Activated naive CD4-positive, alpha-beta T cell treated with Interleukin-2 at 50 U/mL for 16 hours (primary cell): ENCODE data around the gene NKAIN2.
"Not testable (repeated sequence)": the region's sequence is repeated elsewhere in the genome, so short reads cannot be mapped to it uniquely, and the experiment has no call there.

Experiments used
- DNase-seq: peaks from one replicate; pipeline ENCODE4 v3.0.0-alpha.2; 2020

The NKAIN2 gene

DNA sequence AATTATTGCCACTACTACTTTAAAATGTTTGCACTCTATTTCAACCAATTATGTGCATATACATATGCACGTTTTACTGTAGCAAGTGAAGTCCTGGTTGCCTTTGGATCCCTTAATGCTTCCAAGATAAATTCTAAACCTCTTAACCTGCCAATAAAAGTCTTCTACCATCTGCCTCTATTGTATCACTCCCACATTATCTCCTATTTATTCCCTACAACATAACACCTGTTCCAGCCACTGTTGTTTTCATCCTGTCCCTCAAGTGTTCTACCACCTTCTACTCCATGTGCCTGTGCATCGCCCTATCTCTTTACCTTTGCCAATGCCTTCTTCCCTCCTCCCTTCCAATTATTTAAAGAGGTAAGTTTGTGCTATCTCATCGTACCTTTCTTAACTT, 659.6 kb downstream of the NKAIN2 start:
- DNase-seq, result no peak

DNA sequence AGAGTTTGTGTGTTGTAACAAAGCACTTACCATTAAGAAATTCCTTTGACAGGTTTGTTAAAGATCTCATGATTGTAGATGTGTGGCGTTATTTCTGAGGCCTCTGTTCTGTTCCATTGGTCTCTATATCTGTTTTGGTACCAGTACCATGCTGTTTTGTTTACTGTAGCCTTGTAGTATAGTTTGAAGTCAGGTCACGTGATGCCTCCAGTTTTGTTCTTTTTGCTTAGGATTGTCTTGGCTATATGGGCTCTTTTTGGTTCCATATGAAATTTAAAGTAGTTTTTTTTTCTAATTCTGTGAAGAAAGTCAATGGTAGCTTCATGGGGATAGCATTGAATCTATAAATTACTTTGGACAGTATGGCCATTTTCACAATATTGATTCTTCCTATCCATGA, 660.9 kb downstream of the NKAIN2 start:
- DNase-seq, result not testable (repeated sequence)

GRCh38 chr6:124466949-124467348, 663.3 kb downstream of the NKAIN2 start:
- DNase-seq, result no peak

DNA sequence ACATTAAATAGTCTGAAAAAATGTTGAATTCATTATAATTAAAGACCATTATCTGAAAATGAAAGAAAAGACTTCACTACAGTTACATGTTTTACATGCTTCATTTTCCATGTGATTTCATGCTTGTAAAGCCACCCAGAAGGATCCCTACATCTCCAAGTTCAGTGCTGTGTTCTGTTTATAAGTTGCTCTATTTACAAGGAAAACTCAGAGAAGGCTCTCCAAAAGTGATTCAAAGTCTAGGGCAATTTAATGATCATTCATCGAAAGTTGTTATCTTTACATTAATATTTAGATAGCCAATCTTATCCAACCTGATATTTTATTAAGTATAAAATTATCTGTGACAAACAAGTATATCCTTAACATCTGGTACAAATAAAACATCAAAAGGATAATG, 663.7 kb downstream of the NKAIN2 start:
- DNase-seq, result no peak

DNA sequence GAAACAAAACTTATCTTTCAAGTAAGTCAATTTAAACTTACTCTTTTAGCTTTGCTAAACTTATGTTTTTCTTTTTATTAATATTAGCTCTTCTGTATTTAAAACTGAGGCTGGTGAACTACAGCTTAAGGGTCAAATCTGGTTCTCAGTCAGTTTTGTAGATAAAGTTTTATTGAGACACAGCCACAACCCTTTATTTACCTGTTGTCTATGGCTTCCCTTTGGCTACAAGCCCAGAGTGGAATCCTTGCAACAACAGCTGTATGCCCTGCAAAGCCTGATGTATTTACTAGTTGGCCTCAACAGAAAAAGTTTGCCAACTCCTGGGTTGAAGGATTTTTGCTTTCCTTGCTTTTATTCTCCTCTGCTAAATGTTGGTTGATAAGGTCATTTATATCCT, 667.1 kb downstream of the NKAIN2 start:
- DNase-seq, result no peak

GRCh38 chr6:124475176-124475575, 671.5 kb downstream of the NKAIN2 start:
- DNase-seq, result no peak

DNA sequence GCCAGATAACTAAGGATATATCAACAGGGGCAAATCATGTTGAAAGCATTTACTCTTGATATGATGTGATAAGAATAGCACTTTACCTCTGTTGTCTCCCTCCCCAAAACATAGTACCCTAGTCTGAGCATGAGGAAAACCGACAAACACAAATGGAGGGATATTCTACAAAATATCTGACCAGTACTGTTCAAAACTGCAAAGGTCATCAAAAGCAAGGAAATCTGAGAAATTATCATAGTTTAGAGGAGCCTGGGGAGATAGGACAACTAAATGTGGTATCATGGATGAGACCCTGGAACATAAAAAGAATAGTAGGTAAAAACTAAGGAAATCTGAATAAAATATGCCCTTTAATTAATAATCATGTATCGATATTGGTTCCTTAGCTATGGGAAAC, 675.2 kb downstream of the NKAIN2 start:
- DNase-seq, result no peak

- DNase-seq, result no peak
These were observed 676.3 kb downstream of the NKAIN2 start for GRCh38 chr6:124479991-124480430.

GRCh38 chr6:124482071-124482491, 678.4 kb downstream of the NKAIN2 start:
- DNase-seq, result no peak

DNA sequence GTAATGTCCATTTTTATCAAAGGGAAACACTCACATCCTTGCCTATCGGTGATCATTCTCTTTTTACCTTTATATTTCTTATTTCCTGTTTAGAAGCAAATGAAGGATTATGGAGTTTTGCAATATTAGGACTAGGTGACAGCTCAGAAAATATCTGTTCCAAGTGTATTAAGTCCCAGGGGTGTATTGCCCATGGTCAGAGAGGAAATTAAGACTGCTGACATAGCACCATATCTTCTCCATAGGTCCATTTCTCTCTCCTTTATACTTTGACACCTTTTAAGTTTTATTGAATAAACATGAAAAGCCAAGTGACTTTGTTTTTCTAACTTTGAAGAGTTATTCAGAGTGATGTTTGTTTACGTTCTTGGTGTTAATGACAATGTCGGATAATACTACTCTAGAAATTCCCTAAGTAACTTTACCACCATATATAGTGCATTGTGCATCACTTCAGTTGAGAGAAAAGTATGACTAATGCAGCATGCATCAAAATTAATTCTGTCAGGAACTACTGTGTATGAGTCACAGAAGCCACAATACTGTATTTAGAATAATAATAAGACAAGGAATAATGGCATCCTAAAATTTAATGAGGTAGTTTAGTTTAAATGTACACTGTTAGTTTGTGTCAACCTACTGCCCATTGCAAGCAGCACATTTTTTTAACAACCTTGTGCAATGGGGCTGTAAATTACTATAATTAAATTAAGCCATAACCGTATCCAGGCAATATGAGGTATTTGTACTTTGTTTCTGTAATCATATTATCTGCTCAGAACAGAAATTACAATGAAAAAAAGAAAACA, 684.2 kb downstream of the NKAIN2 start:
- no peak for DNase-seq

DNA sequence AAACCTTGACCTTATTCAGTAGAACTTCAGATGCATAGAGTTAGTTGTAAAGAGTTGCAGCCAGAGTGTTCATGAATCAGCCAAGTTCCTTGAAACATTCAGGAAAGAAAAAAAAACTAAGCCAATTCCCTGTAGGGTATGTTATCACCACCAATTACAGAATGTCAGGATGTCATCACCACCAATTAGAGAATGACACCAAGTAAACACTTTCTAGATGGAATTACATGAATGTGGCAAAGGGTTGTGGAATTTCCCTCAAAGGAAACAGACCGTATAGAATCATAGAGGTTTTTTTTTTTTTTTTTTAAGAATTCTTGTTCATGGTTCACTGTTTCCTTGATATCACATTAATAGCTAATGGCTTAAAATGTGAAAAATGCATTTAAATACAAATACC, 686.5 kb downstream of the NKAIN2 start:
- no peak for DNase-seq

GRCh38 chr6:124493259-124493658, 689.6 kb downstream of the NKAIN2 start:
- no peak for DNase-seq

- no peak for DNase-seq
These were observed 691.4 kb downstream of the NKAIN2 start for GRCh38 chr6:124494956-124495664.

DNA sequence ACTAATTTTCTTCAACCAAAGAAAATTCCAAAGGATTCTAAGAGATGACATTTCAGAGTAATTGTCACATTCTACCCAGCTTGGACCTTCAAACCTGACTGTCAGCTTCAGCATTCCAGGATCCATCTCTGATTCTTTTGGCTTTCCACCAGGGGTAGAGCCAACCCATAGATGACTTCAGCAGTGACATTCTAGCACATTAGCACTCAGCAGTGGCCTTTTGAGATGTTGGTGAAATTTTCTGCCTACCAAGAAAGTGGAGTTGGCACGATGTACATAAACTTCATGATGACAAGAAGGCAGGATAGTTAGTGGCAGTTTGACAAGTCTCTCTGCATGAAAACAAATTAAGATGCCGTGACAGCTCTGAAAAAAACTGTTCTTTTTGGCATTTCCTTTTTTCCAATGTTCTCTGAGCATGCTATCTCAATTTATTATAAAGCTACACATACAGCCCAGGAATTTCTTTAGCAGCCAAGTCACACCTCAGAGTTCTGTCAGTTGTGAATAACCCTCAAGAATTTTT, 692.1 kb downstream of the NKAIN2 start:
- no peak for DNase-seq

DNA sequence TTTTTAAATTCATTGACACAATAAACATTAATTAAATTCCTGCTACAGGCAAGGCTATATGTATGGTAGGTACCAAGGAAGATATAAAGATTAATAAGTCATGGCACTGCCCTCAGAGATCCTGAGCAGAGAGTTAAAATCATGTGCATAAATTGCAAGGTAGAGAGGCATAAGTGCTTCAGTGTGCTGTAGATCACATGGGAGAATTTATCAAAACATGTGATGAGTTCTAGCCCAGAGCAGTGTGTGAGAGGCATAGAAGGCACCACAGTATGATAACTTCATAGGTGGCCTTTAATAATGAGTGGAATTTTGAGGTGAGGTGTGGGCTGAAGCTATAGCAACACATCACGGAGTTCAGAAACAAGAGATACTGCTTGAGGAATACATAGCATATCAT, 692.7 kb downstream of the NKAIN2 start:
- no peak for DNase-seq

- DNase-seq, result no peak
These were observed 708.8 kb downstream of the NKAIN2 start for GRCh38 chr6:124512431-124512830.

DNA sequence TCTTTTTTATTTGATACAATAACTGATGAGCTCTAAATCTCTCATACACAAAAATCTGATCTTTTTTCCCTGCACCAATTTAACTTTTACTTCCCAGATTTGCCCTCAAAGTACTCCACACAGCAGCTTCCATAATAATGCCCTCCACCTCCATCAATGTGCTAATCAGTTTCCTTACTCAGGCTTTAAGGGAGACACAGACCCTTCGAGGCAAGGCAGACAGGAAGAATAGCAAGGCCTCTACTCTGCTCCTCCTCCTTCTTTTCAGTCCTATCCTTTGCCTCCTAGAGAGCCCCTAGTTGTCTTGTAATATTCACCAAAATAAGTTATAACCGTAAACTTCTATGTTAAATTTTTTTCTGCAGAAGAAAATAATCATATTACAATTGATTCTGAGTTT, 713.7 kb downstream of the NKAIN2 start:
- DNase-seq, result no peak

- DNase-seq, result no peak
These were observed 716.8 kb downstream of the NKAIN2 start for GRCh38 chr6:124520514-124520913.

DNA sequence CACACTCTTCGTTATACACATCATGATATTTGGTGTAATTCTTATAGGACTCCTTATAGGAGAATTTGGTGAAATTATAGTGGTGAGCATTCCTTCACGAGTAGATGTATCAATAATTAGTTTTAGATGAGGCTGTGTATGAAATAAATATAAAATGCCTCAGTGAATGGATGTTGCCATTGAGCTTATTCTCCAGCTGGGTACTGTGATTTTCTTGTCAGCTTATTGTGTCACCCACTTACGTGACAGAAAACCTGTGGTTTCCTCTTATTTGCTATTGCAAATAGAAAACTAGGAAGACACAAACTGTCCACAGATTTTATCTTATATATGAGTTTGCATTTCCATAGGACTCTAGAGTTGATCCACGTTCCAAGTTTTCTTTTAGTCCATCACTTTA, 718.7 kb downstream of the NKAIN2 start:
- DNase-seq, result no peak

GRCh38 chr6:124524491-124525200, 721.0 kb downstream of the NKAIN2 start:
- no peak for DNase-seq

GRCh38 chr6:124530926-124531325, 727.3 kb downstream of the NKAIN2 start:
- DNase-seq, result no peak

GRCh38 chr6:124535299-124535698, 731.6 kb downstream of the NKAIN2 start:
- DNase-seq, result no peak

- no peak for DNase-seq
These were observed 732.1 kb downstream of the NKAIN2 start for GRCh38 chr6:124535746-124536145.
